DOHH2 (cell line): Measurements from ENCODE around the gene MYO15A.

Experiments used
- H3F3A ChIP-seq: fragments of 200-600 bp; sonication (generic), shearing (Covaris generic); 2 replicates; pipeline ENCODE4 v1.6.0; 2016; ENCODE audit warnings: antibody characterized with exemption, mild to moderate bottlenecking; ENCODE audit not compliant: control insufficient read depth, insufficient read depth
- H3K27ac ChIP-seq: fragments of 200-600 bp; sonication (generic); 2 replicates; pipeline ENCODE4 v1.5.1; 2014; ENCODE audit warnings: low read depth, mild to moderate bottlenecking, low read length, moderate library complexity
- H3K27me3 ChIP-seq: fragments of 200-600 bp; sonication (generic); 2 replicates; pipeline ENCODE4 v1.6.1; 2014; ENCODE audit warnings: mild to moderate bottlenecking, low read length, mixed read lengths; ENCODE audit not compliant: control insufficient read depth
- H3K36me3 ChIP-seq: fragments of 200-600 bp; sonication (generic); 2 replicates; pipeline ENCODE4 v1.6.1; 2014; ENCODE audit warnings: mild to moderate bottlenecking, low read length, moderate library complexity, mixed read lengths; ENCODE audit not compliant: control insufficient read depth
- H3K4me1 ChIP-seq: fragments of 200-600 bp; sonication (generic); 2 replicates; pipeline ENCODE4 v1.6.1; 2014; ENCODE audit warnings: mild to moderate bottlenecking, low read length, mixed read lengths; ENCODE audit not compliant: control insufficient read depth
- H3K4me2 ChIP-seq: fragments of 200-600 bp; sonication (generic); 2 replicates; pipeline ENCODE4 v1.6.0; 2014; ENCODE audit warnings: mild to moderate bottlenecking, low read length, moderate library complexity
- H3K4me3 ChIP-seq: fragments of 200-600 bp; sonication (generic); 2 replicates; pipeline ENCODE4 v1.5.1; 2014; ENCODE audit warnings: mild to moderate bottlenecking, low read length, mixed read lengths
- H3K79me2 ChIP-seq: fragments of 200-600 bp; sonication (generic); 2 replicates; pipeline ENCODE4 v1.6.1; 2014; ENCODE audit warnings: mild to moderate bottlenecking, low read length, mixed read lengths; ENCODE audit not compliant: control insufficient read depth
- H3K9me2 ChIP-seq: fragments of 200-600 bp; sonication (generic); replicated peaks from 2 replicates; pipeline ENCODE4 v1.6.1; 2014; ENCODE audit warnings: mild to moderate bottlenecking, low read length, mixed read lengths; ENCODE audit not compliant: control insufficient read depth
- H3K9me3 ChIP-seq: fragments of 200-600 bp; sonication (generic); 2 replicates; pipeline ENCODE4 v1.6.1; 2014; ENCODE audit warnings: antibody characterized with exemption, low read length, mixed read lengths; ENCODE audit not compliant: control insufficient read depth, insufficient read depth
- H4K20me1 ChIP-seq: fragments of 200-600 bp; sonication (generic); 2 replicates; pipeline ENCODE4 v1.6.0; 2014; ENCODE audit warnings: low read depth, mild to moderate bottlenecking, antibody characterized with exemption, low read length, moderate library complexity; ENCODE audit not compliant: control insufficient read depth, insufficient read depth
- EZH2phosphoT487 ChIP-seq: fragments of 200-600 bp; sonication (generic); IDR thresholded peaks from 2 replicates; pipeline ENCODE4 v1.6.1; 2017; ENCODE audit warnings: borderline replicate concordance, mild to moderate bottlenecking, antibody characterized with exemption, low read length, moderate library complexity, mixed read lengths
- TF ChIP-seq, protein P1 (sequence below): fragments of 200-600 bp; sonication (generic); IDR thresholded peaks from one replicate; pipeline ENCODE4 v1.5.1; 2014; ENCODE audit warnings: antibody characterized with exemption, mild to moderate bottlenecking, low read depth, low read length; ENCODE audit not compliant: poor library complexity, severe bottlenecking

The MYO15A gene

DNA sequence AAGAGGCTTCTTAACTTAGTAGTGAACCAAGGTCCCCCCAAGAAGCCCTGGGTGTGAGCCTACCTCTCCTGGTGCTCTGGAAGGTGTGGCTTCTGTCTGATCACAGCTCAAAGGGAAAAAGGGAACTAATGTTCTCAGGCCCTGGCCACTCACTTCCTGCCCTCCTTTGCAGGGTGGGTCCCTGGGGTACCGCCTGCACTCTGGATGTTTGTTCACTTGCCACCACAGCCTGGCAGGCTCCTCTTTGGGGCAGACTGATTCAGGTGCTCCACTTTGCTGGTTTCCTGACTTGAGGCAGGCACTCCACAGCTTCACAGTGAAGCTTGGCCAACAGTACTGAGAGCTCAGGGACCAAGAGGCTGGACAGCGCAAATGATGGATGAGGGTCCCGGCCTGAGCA is 5.9 kb upstream of the MYO15A start:
- Histone ChIP-seq H3K27ac (no peak overlapping the region), H3K4me2 (no peak overlapping the region), H3F3A (no peaks in the 10 kb centered on the region), H3K9me3 (no peaks in the 10 kb centered on the region), H4K20me1 (no peaks in the 10 kb centered on the region), H3K4me3 (no peak overlapping the region), H3K79me2 (no peaks in the 10 kb centered on the region), H3K4me1 (peaks cover 9% of the 10 kb centered on the region), H3K9me2 (no peaks in the 10 kb centered on the region), H3K36me3 (peaks cover 46% of the 10 kb centered on the region), H3K27me3 (no peaks in the 10 kb centered on the region)
- no peak for TF ChIP-seq EZH2phosphoT487
- TF ChIP-seq, protein P1, sequence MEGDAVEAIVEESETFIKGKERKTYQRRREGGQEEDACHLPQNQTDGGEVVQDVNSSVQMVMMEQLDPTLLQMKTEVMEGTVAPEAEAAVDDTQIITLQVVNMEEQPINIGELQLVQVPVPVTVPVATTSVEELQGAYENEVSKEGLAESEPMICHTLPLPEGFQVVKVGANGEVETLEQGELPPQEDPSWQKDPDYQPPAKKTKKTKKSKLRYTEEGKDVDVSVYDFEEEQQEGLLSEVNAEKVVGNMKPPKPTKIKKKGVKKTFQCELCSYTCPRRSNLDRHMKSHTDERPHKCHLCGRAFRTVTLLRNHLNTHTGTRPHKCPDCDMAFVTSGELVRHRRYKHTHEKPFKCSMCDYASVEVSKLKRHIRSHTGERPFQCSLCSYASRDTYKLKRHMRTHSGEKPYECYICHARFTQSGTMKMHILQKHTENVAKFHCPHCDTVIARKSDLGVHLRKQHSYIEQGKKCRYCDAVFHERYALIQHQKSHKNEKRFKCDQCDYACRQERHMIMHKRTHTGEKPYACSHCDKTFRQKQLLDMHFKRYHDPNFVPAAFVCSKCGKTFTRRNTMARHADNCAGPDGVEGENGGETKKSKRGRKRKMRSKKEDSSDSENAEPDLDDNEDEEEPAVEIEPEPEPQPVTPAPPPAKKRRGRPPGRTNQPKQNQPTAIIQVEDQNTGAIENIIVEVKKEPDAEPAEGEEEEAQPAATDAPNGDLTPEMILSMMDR = no peak

DNA sequence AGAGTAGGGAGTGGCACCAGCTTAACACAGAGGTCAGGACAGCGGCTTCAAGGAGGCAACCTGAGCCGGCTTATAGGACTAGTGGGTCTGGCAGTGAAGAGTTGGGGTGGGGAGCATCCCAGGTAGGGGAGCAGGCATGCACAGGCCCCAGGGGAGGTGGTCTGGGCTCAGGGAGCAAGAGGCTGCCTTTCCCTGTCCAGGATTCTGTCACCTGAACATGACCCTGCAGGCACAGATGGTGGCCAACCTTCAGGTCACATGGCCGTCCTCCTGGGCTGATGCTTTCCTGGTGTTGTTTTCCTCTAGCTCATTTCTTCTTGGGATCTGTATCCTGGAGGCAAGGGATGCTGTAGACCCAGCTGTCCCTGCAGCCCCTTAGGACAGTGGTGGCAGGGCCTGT is 3.5 kb upstream of the MYO15A start:
- Histone ChIP-seq H3K9me3 (no peaks in the 10 kb centered on the region), H3F3A (no peaks in the 10 kb centered on the region), H3K27me3 (no peaks in the 10 kb centered on the region), H3K36me3 (peaks cover 25% of the 10 kb centered on the region), H4K20me1 (no peaks in the 10 kb centered on the region), H3K4me2 (no peak overlapping the region), H3K4me1 (peaks cover 9% of the 10 kb centered on the region), H3K79me2 (no peaks in the 10 kb centered on the region), H3K9me2 (no peaks in the 10 kb centered on the region), H3K4me3 (no peak overlapping the region), H3K27ac (no peak overlapping the region)
- no peak for TF ChIP-seq EZH2phosphoT487
- TF ChIP-seq, protein P1 = no peak

DNA sequence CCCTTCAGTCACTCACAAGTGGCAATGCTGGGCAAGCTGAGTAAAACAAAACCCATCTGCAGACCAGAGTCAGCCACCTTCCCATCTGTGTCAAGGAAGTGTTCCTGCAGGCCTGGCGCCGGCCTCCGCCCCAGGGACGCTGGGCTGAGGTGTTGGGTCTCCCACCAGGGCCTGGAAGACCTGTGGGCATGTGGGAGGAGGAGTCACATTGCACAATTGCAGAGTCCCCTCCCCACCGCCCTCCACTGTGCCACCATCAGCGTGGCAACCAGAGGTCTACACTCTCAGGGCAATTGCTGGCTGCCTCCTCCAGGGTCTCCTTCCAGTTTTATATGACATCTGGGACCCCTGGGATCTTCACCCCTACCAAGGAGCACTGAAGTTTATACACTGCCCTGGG is 3.0 kb upstream of the MYO15A start:
- H3K4me2 ChIP-seq = no peak overlapping the region
- peaks cover 24% of the 10 kb centered on the region; the same call in 1 of the 2 replicates for H3K36me3 ChIP-seq
- H4K20me1 ChIP-seq = no peaks in the 10 kb centered on the region
- no peak overlapping the region for H3K4me3 ChIP-seq
- peaks cover 9% of the 10 kb centered on the region for H3K4me1 ChIP-seq
- no peaks in the 10 kb centered on the region for H3F3A ChIP-seq
- no peaks in the 10 kb centered on the region for H3K79me2 ChIP-seq
- TF ChIP-seq, protein P1 = no peak
- no peak for TF ChIP-seq EZH2phosphoT487
- no peaks in the 10 kb centered on the region for H3K9me3 ChIP-seq
- no peak overlapping the region for H3K27ac ChIP-seq
- H3K9me2 ChIP-seq = no peaks in the 10 kb centered on the region
- H3K27me3 ChIP-seq = no peaks in the 10 kb centered on the region
